DMS79 treated with DMSO at 0.1 percent for 48 hours (cell line): Measurements from ENCODE around the gene KLHL14.
"Not testable (repeated sequence)": the region's sequence is repeated elsewhere in the genome, so short reads cannot be mapped to it uniquely, and the experiment has no call there.

ENCODE experiments used
- DNase-seq: peaks from one replicate; lab custom pipeline; 2025; lab: John Stamatoyannopoulos, UW

The KLHL14 gene, protein sequence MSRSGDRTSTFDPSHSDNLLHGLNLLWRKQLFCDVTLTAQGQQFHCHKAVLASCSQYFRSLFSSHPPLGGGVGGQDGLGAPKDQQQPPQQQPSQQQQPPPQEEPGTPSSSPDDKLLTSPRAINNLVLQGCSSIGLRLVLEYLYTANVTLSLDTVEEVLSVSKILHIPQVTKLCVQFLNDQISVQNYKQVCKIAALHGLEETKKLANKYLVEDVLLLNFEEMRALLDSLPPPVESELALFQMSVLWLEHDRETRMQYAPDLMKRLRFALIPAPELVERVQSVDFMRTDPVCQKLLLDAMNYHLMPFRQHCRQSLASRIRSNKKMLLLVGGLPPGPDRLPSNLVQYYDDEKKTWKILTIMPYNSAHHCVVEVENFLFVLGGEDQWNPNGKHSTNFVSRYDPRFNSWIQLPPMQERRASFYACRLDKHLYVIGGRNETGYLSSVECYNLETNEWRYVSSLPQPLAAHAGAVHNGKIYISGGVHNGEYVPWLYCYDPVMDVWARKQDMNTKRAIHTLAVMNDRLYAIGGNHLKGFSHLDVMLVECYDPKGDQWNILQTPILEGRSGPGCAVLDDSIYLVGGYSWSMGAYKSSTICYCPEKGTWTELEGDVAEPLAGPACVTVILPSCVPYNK

DNA sequence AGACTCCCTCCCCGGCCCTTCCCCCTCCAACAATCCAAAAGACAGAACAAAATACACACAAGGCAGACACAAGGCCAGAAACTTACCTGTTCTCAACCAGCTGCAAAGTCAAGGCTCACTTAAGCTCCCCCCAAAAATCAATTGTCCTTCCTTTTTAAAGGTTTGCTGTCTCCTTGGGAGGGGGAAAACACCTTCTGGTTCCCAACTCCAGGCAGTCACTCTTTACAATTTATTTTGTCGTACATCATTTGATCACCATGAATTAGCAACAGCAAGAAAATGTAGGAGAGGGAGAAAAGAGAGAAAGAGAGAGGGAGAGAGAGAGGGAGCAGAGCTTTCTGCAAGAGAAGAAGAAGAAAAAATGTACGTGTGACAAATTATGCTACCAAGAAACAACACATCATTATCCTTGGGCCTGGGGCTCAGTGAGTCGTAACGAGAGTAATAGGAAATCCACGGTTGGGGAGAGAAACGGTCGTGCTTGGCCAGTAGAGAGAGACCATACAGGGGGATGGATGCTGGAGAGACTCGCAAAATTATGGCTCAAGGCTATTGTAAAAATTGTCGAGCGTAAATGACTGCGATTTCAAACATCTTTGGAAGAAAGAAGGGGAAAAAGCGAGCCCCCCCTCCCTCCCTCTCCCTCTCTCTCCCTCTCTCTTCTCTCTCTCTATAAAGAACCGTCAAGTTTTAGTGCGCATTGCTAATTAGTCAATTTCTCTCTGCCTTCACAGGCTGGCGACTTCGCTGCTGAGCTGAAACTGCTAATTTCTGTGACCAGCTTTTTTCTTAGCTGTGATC, at the start of gene KLHL14:
Gene KLHL14, minus strand, starts transcription at position 443 of the 801 bp plus-strand sequence. CDS start 2,432 bp downstream, outside the sequence.
- DNase-seq = peak; percentile 70

DNA sequence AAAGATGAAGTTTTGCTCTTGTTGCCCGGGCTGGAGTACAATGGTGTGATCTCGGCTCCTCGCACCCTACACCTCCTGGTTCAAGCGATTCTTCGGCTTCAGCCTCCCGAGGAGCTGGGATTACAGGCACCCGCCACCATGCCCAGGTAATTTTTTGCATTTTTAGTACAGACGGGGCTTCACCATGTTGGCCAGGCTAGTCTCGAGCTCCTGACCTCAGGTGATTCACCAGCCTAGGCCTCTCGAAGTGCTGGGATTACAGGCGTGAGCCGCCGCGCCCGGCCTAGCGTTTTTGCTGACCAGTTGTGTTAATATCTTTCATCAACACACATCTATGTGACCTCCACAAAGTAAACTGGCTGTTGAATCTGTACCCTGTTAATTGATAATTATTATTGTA, 49.4 kb upstream of the KLHL14 start:
- no peak for DNase-seq

DNA sequence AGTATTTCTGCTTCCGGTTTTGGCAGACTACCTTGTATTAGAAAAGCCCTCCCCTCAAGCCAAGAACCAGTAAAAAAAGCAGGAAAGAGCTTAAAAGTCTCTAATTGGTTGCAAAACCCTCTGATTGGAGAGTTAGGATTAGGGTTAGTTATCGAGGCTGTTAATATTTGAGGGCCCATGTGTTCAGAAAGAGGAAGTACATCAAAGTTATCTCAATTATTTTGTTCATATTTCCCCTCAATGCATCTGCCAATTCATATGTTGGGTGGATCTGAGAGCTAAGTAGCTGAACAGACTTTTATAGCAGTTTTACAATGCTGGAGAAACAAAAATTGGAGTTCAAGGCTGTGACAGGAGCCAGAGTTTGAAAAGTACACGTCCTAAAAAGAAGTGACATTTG, 43.1 kb upstream of the KLHL14 start:
- DNase-seq = no peak

DNA sequence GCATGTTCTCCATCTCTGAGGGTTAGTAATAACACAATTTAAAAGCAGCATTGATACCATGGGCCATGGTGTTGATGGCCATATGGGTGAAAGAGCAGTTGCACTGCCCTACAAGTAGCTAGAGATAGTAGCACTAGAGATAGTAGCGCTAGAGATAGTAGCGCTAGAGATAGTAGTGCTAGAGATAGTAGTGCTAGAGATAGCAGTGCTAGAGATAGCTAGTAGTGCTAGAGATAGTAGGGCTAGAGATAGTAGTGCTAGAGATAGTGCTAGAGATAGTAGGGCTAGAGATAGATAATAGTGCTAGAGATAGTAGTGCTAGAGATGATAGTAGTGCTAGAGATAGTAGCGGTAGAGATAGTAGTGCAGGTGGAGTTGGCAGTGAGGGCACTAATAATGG, 39.5 kb upstream of the KLHL14 start:
- no peak for DNase-seq

DNA sequence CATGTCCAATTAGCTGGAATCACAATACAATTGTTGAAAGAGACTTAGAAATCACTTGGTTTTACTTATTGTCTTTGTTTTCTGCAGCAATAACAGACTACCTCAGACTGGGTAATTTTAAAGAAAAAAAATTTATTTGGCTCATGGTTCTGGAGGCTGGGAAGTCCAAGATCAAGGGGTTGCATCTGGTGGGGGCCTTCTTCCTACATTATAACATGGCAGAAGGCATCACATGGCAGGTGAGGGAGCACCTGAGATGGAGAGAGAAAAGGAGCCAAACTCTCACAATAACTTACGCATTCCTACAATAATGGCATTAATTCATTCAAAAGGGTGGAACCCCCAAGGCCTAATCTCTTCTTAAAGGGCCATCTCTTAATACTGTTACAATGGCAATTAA, 37.5 kb upstream of the KLHL14 start:
- DNase-seq = no peak

DNA sequence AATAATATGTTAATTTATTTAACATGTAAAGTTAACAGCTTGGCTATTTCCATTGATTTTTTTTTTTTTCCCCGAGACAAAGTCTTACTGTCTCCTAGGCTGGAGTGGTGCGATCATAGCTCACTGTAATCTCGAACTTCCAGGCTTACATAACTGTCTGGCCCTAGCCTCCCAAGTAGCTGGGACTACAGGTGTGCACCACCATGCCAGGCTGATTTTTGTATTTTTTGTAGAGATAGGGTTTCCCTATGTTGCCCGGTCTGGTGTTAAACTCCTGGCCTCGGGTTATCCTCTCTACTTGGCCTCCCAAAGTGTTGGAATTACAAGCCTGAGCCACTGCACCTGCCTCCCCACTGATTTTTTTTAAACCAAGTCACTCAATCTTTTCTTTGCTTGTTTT, 32.5 kb upstream of the KLHL14 start:
- no peak for DNase-seq

DNA sequence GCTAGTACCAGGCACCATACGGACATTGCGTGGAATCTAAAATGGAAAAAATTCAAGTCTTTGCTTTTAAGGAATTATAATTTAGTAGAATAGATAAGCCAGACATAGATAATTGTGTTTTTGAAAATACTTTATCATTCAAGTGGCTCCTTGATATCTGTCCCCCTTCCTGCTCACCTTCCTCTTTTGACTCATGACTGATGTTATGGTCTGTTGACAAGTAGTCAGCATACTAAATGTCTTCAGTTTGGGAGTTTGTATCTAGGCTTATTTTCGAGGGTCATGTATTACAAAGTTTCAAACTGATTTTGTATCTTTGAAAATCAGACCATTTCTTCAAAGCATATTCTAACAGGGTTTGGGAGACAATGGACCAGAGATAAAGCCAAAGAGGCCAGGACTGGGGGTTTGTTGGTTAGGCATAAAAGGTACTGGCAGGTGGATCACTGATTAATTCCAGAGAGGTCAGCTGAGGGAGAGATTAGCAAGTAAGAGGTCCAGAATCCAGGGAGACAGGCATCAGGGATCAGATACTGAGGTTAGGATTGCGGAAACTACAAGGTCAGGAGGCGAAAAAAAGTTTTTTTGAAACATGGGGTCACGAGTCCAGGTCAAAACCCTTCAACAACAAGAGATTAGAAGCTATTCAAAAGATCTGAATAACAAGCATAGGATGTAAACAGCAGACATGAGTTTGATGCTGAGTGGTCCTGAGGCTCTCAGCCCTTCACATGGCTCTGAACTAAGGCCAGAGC, 31.5 kb upstream of the KLHL14 start:
- no peak for DNase-seq

DNA sequence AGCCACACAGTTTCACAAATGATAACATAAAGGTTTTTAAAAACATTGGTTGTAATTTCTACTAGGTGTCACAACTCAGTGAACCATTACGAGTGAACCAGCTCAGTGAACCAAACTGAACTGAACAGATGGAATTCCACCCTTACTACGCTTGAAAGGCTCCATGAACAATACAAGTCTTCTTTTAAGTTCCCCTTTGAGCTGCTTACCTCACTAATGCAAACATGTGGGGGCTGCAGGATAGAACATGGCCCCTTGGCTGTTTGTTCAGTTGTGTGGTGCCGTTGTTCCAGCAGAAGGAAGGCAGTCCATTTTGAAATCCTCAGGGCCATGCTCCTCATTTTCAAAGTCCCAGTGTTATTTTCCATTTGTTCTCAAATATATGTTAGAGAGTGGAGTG, 30.7 kb upstream of the KLHL14 start:
- peak; percentile 5 for DNase-seq

DNA sequence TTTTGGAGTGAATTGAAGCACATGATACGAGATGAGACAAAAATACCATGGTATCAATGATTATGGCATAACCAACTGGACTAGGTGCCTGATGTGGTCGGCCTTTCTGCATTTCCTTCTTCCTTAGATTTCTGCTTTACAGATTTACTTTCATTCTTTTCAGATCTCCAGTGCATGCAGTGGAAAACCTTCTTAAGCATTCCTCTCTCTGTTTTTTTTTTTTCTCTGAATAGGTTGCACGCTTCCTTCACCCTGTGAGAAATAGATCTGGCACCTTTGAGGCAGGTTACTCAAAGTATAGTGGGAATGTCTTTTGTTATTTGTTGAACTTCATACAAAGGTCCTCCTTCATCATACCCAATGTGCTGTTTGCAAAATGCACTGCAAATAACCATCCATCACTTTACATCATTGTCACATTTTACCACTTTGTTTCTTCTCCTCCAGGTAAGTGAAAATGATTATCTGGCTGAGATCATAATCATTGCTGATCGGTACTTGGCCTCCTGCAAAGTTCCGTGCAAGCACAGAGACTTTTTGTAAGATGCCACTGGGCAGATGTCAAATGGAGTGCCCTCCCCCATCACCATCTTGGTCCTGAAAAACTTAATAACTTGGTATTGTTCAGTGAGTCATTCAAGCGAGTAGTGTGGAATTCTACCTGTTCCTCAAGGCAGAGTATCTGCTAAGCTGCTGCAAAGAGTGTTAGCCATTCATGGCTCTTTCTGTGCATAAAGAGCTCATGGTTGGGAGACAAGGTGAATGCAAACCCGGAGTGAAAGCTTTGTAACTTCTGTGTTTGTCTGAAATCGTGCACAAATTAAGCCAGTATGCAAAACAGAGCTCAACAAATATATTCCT, 30.0 kb upstream of the KLHL14 start:
- no peak for DNase-seq

DNA sequence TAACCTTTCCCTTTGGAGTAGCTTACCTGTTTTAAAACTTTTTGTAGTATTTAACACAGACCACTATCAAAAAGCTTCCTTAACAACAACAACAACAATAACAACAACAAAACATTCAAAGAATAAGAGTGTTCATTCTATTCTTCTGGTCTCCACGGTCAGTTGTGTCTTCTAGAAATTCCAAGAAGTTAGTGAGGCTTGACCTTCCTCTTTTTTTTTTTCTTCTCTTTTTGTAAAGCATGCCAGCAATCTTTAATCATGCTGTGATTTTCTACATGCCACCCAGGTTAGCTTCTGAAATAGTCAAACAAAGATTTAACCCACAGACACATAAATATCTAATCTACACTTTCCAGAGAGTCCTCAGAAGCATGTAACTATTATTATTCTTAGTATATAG, 28.4 kb upstream of the KLHL14 start:
- no peak for DNase-seq

DNA sequence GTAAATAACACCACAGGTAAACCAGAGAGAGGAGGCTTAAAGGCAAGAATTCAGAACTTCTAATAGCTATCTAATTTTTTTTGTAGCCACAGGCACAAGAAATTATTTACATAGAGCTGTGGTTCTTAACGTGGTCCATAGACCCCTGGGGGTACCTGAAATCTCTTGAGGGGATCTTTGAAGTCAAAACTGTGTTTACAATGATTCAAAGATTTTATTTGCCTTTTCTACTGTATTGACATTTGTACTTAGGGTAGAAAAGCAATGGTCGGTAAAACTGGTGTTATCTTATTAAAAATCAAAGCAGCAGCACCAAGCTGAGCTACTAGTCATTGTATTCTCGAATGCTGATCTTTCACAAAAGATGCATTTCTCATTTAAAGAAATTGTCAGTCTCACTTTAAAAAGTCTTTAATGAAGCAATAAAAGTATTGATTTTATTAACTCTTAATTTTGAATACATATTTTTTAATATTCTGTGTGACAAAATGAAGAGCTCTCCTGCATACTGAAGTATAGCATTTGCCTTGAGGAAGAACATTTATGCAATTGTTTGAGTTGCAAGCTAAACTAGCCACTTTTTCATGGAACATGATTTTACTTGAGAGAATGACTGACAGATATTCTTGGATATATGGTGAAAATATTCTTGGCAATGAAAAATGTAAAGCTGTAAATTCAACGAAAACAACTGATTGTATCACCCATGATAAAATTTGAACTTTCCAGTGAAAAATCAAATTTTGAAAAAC, 25.6 kb upstream of the KLHL14 start:
- DNase-seq = no peak

DNA sequence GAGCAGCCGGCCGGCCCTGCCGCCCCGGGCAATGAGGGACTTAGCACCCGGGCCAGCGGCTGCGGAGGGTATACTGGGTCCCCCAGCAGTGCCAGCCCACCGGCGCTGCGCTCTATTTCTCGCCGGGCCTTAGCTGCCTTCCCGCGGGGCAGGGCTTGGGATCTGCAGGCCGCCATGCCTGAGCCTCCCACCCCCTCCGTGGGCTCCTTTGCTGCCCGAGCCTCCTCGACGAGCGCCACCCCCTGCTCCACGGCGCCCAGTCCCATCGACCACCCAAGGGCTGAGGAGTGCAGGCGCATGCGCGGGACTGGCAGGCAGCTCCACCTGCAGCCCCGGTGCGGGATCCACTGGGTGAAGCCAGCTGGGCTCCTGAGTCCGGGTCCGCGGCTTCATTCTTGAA, 21.8 kb upstream of the KLHL14 start:
- not testable (repeated sequence) for DNase-seq

DNA sequence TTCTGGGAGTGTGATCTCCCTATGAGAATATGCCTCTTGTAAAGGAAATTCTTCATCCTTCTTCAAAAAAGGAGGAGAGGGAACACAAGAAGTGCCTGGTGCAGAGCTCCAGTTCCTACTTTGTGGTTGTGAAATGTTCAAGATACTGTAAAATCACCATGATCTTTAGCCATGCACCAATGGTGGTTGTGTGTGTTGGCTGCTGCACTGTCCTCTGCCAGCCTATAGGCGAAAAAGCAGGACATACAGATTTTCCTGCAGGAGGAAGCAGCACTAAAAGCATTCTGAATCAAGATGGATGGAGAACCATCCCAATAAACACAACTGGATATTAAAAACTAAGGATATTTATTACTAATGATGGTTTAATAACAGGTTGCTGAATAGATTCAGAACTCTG, 6.2 kb upstream of the KLHL14 start:
- DNase-seq = no peak

DNA sequence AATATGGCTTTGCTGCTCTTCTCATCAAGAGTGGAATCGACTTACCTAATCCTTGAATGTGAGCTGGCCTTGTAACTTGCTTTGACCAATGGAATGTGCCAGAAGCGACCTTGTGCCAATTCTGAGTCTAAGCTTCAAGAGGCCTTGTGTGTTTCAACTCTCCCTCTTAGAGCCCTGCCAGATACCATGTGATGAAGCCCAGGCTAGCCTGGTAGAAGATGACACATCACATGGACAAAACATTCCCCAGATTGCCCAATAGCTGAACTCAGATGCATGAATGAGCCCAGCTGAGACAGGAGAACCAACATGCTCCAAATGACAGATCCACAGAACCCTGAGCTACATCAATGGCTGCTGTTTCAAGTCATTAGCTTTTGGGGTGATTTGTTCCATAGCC, 4.2 kb upstream of the KLHL14 start:
- no peak for DNase-seq

DNA sequence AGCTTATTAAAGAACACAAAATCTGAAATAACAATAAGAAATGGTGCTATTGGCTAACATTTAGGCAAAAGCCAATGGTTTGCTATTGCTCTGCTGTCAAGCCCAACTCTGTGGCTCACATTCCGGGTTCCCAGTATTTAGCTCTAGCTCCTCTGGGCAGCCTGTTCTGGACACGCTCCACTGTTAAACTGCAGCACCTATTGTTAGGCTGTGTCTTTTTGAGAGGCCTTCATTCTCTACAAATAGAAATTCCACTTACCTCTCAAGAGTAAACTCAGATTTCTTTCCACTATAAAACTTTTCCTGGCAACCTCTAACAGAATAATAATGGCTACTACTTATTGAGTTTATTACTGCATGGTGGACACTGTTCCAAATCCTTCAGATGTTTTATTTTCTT, 3.7 kb upstream of the KLHL14 start:
- no peak for DNase-seq

DNA sequence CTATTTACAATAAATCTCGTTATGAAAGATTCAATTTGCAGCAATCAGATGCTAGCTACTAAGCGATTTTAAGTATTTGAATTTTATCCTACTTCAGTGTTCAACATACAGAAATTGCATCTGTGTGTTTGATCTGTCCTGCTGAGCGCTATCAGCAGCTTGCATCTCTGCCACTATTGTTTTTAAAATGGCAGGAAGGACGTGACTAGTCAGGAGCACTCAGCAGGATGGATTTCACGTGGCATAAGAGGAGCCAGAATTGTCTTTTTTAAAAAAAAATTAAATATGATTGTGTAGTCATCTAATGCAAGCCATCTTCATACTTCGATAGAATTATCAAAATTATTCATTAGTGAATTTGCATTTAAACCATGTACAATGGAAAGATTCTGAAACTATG, 2.8 kb upstream of the KLHL14 start:
- DNase-seq = no peak

DNA sequence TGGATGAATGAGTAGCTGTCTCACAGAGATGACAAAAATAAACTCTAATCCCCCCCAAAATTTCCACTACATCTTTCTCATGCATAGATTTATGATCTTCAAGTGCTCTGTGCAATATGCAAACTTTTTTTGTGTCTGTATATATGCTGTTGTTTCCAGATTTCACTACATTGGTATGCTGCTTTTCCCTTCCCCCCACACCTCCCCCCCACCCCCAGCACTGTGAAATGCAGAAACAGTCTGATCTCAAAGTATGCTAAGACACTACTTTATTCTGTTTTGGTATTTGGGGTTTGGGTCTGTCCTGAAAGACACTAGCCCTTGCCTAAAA, 524 bp upstream of the KLHL14 start:
- DNase-seq = no peak

DNA sequence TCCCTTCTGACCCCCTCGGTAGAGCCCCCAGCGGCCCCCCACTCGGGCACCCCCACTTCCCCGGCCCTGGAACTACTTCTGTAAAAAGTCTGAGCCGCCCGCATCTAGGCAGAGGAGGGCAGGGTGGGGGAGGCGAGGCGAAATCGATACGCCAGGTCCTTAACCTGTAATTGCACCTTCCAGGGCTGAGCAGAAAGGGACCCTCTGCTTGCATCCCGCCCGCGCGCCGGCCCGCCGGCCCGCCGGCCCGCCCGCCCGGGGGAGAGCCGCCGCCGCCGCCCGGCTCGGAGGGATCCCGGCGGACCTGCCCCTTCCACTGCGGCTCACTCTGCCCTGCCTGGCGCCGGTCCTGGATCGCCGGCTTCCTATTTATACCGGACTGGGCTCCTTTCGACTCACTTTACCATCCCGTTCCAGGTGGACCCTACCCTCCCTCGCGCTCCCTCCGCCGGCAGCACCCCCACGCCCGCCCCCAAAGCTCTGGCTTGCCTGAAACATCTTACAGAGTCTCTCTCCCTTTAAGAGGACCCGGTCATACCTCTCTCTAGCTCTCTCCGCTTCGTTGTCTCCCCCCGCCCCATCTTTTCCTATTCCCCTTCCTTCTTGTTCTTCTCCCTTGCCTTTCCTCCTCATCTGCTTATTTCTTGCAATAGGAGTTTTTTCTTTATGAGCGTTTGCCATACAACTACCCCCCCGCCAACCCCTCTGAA, 797 bp downstream of the KLHL14 start:
- DNase-seq = peak; percentile 55

DNA sequence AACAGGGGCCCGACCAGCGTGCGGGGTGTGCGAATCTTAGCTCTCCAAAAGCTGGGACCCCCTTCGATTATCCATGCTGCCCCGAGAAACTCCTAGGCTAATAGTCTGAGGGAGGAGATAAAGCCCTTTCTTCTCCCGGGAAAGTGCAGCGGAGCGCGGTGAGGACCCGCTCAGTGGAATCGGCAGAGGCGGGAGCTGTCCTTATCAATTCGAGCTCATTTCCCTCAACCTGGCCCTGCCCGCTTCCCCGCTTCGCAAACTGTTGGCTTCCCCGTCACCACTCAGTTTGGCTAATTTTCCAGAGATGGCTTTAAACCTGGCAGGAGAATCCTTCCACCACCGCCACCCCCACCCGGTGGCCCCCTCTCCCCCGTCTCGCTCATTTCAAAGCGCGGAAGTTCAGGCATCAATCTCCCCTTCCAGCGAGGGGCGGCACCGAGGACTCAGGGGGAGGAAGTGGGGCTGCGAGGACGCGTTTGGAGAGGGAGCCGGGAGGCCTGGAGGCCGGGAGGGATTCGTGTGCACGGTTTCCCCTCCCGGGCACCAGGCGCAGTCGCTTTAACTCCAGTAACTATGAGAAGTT, 1.6 kb downstream of the KLHL14 start:
- peak; percentile 56 for DNase-seq
